Left lung (tissue), 10 donors: ENCODE data around the gene SQOR. TPM values are rescaled to one million over a fixed set of nuclear protein-coding genes. Genes with fewer than 3 reads are reported as not detected.

ENCODE experiments used
- ATAC-seq: fragments of 200-7000 bp; cut with Tn5 transposase; one replicate; pipeline ENCODE4 v1.9.1; 2020; ENCODE audit warnings: moderate library complexity
- DNase-seq, 4 donors: peaks; one replicate each; pipeline ENCODE4 v3.0.0-alpha.2; 2013 to 2020
- H3K27ac ChIP-seq, 2 donors: fragments of 200-600 bp; sonication (generic) in 1 of 2; one replicate each; pipeline versions ENCODE4 v1.5.0 to v1.8.0; 2020 to 2021
- H3K27me3 ChIP-seq, 2 donors: fragments of 200-600 bp; sonication (generic) in 1 of 2; one replicate each; pipeline versions ENCODE4 v1.5.0 to v1.8.0; 2020 to 2021
- H3K36me3 ChIP-seq, 2 donors: fragments of 200-600 bp; sonication (generic) in 1 of 2; one replicate each; pipeline versions ENCODE4 v1.5.0 to v1.8.0; 2020 to 2021
- H3K4me1 ChIP-seq, 2 donors: fragments of 200-600 bp; one replicate each; pipeline ENCODE4 v1.8.0; 2021
- H3K4me3 ChIP-seq, 2 donors: fragments of 200-600 bp; sonication (generic) in 1 of 2; one replicate each; pipeline versions ENCODE4 v1.5.0 to v1.8.0; 2020 to 2021; ENCODE audit warnings: mild to moderate bottlenecking in 1 of 2
- H3K9me3 ChIP-seq, 2 donors: fragments of 200-600 bp; sonication (generic) in 1 of 2; one replicate each; pipeline versions ENCODE4 v1.5.0 to v1.8.0; 2020 to 2021
- CTCF ChIP-seq, 2 donors: fragments of 200-600 bp; sonication (generic) in 1 of 2; IDR thresholded peaks; one replicate each; pipeline versions ENCODE4 v1.5.0 to v1.8.0; 2021; ENCODE audit warnings: antibody characterized with exemption in 2 of 2
- intact Hi-C, 2 donors: fragments of 100-400 bp; cut with DNase I; formaldehyde crosslinking; loops; one replicate each; pipeline versions ENCODE4 v1.11.2 to v1.14.2; 2022
- polyA plus RNA-seq, 6 donors: library from polyadenylated mRNA; unstranded; fragments of 120-200 nt; gene quantifications; one replicate each; pipeline ENCODE4 v1.2.1, GENCODE V29; 2013; ENCODE audit not compliant: insufficient read length in 6 of 6
- total RNA-seq, 2 donors: library from RNA; stranded (reverse); fragmentation: NEBNext Ultra II Directional; extraction: Animal tissue kit (Norgen Biotek cat#: 25700); gene quantifications; one replicate each; pipeline ENCODE4 v1.2.1, GENCODE V29; 2021
- donor health status: DM: no; HTN: yes; CAD: no.
- donor health status: DM: no; HTN: no; CAD: no.

The SQOR gene
- total and polyA plus RNA-seq, 8 donors = 9.3 to 116 (median 12.0) TPM

GRCh38 chr15:45594835-45595530 is 39.8 kb upstream of the SQOR start:
- no peak for DNase-seq
- no peaks in the 10 kb centered on the region for H3K27me3 ChIP-seq
- intact Hi-C loops = no loop called here
- H3K27ac ChIP-seq = no peak overlapping the region
- peaks cover 0 to 38% of the 10 kb centered on the region in 2 donors for H3K36me3 ChIP-seq
- peaks cover under 1 to 13% of the 10 kb centered on the region in 2 donors for H3K4me1 ChIP-seq
- no peaks in the 10 kb centered on the region for H3K9me3 ChIP-seq
- no peak for TF ChIP-seq CTCF (IDR thresholded peaks at IDR 0.05)
- ATAC-seq = no peak
- no peak overlapping the region for H3K4me3 ChIP-seq

- TF ChIP-seq CTCF (IDR thresholded peaks at IDR 0.05) = no peak
- Histone ChIP-seq H3K4me3 (no peak overlapping the region), H3K27ac (peak overlapping the region in 1 of 2 donors; percentile 15), H3K9me3 (no peaks in the 10 kb centered on the region), H3K4me1 (peaks cover 0 to 18% of the 10 kb centered on the region in 2 donors), H3K36me3 (peaks cover 0 to 34% of the 10 kb centered on the region in 2 donors), H3K27me3 (no peaks in the 10 kb centered on the region)
- no peak for ATAC-seq
- intact Hi-C loops = no loop called here
- no peak for DNase-seq
Observed at GRCh38 chr15:45603881-45604280, 30.9 kb upstream of the SQOR start.

- H3K27ac ChIP-seq = peak overlapping the region in 1 of 2 donors; percentile 15
Observed at GRCh38 chr15:45604326-45604725, 30.5 kb upstream of the SQOR start.

GRCh38 chr15:45606413-45606812 is 28.4 kb upstream of the SQOR start:
- no peak for TF ChIP-seq CTCF (IDR thresholded peaks at IDR 0.05)
- ATAC-seq (no peak), DNase-seq (no peak)
- no peaks in the 10 kb centered on the region for H3K27me3 ChIP-seq
- peaks cover 0 to 18% of the 10 kb centered on the region in 2 donors for H3K4me1 ChIP-seq
- no peak overlapping the region for H3K27ac ChIP-seq
- no peak overlapping the region for H3K4me3 ChIP-seq
- peaks cover 0 to 45% of the 10 kb centered on the region in 2 donors for H3K36me3 ChIP-seq
- H3K9me3 ChIP-seq = no peaks in the 10 kb centered on the region
- intact Hi-C loops = no loop called here

More at GRCh38 chr15:45604326-45604725, 30.5 kb upstream of the SQOR start:
- DNase-seq (no peak), ATAC-seq (peak; percentile 46)
- no peak for TF ChIP-seq CTCF (IDR thresholded peaks at IDR 0.05)
- intact Hi-C loops = no loop called here
- Histone ChIP-seq H3K27me3 (no peaks in the 10 kb centered on the region), H3K4me3 (no peak overlapping the region), H3K4me1 (peaks cover 0 to 18% of the 10 kb centered on the region in 2 donors), H3K9me3 (no peaks in the 10 kb centered on the region), H3K36me3 (peaks cover 0 to 39% of the 10 kb centered on the region in 2 donors)

- H3K36me3 ChIP-seq = peaks cover 0 to 45% of the 10 kb centered on the region in 2 donors
- no peak overlapping the region for H3K4me3 ChIP-seq
- no peaks in the 10 kb centered on the region for H3K27me3 ChIP-seq
- TF ChIP-seq CTCF (IDR thresholded peaks at IDR 0.05) = no peak
- H3K27ac ChIP-seq = no peak overlapping the region
- H3K4me1 ChIP-seq = peaks cover 0 to 18% of the 10 kb centered on the region in 2 donors
- no peaks in the 10 kb centered on the region for H3K9me3 ChIP-seq
- no peak for DNase-seq
- intact Hi-C loops = no loop called here
- no peak for ATAC-seq
Observed at GRCh38 chr15:45606841-45607240, 28.0 kb upstream of the SQOR start.
